ENCODE data around the gene STUM.

Gene STUM

DNA sequence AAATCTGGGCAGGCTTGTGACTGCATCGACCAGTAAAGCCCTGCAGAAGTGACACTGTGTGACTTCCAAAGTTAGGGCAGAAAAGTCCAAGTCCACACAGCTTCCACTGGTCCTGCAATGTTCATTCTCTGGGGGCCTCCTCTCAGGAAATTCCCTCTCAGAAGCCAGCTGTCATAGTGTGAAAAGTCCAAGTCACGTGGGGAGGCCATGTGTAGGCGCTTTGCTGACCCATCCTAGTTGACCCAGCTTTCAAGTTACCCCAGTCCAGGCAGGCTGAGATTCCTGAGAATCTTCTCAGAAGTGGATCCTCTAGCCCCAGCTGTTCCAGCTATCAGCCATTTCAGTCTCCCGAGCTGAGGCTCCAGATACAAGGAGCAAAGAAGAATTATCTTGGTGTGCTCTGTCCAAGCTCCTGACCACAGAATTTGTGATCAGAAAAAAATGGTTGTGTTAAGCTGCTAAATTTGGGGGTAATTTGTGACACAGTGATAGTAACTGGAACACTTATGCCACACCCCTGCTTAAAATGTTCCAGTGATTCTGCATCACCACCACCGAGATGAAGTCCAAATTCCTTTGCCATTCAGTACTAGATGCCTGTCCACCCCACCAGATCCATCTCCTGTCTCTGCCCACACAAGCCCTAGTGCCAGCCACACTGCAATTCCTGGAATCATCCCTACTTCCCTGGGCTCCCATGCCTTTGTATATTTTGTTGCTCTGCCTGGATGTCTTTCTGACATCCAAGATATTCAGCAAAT lies 2.5 kb upstream of the STUM start:
- TF ChIP-seq, protein P1, sequence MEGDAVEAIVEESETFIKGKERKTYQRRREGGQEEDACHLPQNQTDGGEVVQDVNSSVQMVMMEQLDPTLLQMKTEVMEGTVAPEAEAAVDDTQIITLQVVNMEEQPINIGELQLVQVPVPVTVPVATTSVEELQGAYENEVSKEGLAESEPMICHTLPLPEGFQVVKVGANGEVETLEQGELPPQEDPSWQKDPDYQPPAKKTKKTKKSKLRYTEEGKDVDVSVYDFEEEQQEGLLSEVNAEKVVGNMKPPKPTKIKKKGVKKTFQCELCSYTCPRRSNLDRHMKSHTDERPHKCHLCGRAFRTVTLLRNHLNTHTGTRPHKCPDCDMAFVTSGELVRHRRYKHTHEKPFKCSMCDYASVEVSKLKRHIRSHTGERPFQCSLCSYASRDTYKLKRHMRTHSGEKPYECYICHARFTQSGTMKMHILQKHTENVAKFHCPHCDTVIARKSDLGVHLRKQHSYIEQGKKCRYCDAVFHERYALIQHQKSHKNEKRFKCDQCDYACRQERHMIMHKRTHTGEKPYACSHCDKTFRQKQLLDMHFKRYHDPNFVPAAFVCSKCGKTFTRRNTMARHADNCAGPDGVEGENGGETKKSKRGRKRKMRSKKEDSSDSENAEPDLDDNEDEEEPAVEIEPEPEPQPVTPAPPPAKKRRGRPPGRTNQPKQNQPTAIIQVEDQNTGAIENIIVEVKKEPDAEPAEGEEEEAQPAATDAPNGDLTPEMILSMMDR (IDR thresholded peaks at IDR 0.05): no peak
- DNase-seq (ENCODE audit: low spot score): no peak
- H3K4me3 ChIP-seq: no peak overlapping the region
- peak overlapping the region in 1 of 2 donors; percentile 42 for H3K27ac ChIP-seq

DNA sequence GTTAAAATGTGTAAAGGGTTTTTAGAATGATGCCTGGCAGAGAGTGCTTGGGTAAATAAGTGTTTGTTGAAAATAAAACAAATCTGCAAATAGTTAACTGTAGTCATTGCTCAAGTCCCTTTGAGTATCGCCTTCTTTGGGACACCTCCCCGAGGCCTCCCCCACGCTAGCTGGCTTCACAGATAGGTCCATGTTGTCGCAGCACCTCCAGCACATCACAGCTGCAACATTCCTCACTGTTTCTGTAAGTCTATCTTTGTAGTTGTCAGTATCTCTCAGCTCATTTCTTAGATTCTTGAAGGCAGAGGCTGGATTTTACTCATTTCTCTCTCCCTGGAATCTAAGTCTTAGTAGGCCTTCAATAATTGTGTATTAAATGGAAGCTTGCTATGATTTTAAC lies 1.6 kb upstream of the STUM start:
- TF ChIP-seq, protein P1 (IDR thresholded peaks at IDR 0.05): no peak
- Histone ChIP-seq H3K4me3 (no peak overlapping the region), H3K27ac (no peak overlapping the region)
- no peak for DNase-seq (ENCODE audit: low spot score)

DNA sequence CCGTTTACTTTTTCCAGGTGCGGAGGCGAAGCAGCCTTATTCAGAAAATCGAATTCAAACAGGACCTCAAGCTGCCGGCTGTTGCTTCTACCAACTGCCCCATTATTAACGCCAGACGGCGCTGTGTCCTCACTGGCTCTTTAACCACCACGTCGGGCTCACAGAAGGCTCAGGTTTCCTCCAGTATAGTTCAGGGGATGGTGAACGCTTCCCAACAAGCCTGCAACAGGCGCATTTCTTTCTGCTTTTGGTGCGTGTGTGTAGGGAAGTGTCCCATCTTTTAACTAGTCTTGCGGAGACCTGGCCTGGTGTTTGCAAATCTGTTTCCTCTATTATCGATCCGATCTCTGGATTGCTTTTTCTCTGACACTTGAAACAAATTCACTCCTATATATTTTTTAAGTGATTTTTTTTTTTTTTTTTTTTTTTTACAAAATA lies 791 bp upstream of the STUM start:
- H3K4me3 ChIP-seq: peak overlapping the region; percentile 71
- TF ChIP-seq, protein P1 (IDR thresholded peaks at IDR 0.05): peak; percentile 75

DNA sequence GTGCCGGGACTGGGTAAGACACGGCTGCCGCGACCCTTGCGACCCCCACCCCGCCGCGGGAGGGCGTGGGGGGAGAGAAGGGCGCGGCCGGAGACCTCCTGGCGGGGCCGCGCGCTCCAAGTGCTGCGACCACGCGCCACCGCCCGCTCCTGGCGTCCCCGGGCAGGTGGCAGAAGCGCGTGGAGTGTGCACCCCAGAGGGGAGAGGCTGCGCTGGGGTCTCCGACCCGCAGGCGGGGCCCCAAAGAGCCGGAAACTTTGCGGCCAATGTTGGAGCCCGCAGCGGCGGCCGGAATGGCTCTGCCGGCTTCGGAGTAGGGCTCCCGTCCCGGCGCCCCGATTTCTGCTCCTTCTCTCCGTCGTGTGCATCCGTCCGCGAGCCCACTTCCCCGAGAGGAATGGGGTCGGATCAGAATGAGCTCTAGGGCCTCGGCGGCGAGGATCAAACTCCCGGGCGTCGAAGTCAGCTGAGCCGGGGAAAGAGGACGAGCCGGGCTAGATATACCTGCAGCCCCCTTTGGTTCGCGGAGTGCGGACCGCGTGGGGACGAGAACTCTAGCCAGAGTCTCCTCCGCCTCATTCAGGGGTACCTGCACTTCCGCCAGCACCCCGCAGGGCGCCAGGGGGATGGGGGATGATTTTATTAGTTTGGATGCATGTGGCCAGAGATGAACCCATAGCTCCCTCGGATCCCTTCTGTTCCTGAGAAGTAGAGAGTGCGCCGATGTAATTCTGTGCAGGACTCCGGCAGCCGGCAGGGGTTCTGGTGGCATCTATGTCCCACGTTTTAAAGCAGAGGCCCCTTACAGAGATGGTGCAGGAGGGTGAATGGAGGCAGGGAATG lies 751 bp downstream of the STUM start:
- TF ChIP-seq, protein P1 (IDR thresholded peaks at IDR 0.05): no peak
- Histone ChIP-seq H3K27ac (peak overlapping the region; percentile 66 to 82), H3K4me3 (peak overlapping the region; percentile 71)
- no peak for DNase-seq (ENCODE audit: low spot score)

More for the DNA sequence above, 791 bp upstream of the STUM start:
- DNase-seq (ENCODE audit: low spot score): peak; percentile 83
- peak overlapping the region in 1 of 2 donors; percentile 66 for H3K27ac ChIP-seq

DNA sequence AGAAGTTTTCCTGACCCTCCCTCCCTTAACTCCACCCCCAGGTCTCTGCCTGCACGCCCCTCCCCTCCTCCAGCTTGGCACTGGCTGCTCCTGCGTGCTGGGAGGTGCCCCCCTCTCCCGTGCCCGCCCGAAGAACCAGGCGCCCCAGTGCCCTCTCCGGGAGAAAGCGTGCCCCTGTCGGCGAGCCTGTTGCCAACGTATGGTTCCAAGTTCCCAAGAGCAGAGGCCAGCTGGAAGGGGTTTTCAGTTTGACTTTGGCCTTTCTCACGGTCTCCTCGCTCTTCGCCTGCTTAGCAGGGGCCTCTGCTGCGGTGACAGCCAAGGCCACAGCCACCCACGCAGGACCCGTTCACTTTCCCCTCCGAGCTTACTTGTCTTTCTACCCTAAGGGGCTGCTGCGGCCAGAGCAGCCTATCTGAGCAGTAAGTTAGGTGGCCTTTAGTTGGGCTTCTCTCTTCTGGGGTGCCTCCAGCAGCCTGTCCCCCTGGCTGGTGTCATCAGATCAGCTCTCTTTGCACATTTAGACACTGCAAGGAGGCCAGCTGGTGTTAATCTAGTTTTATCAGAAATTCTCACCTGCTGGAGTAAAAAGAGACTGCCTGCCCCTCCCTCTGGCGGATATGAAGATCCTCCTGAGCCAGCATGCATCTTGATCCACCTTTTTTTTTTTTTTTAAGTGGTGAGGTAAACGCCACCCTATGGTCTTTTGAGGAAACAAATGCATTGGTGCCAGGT lies 1.5 kb downstream of the STUM start:
- Histone ChIP-seq H3K27ac (peak overlapping the region; percentile 66 to 82), H3K4me3 (peak overlapping the region; percentile 71)
- DNase-seq (ENCODE audit: low spot score): peak; percentile 86
- TF ChIP-seq, protein P1 (IDR thresholded peaks at IDR 0.05): no peak

DNA sequence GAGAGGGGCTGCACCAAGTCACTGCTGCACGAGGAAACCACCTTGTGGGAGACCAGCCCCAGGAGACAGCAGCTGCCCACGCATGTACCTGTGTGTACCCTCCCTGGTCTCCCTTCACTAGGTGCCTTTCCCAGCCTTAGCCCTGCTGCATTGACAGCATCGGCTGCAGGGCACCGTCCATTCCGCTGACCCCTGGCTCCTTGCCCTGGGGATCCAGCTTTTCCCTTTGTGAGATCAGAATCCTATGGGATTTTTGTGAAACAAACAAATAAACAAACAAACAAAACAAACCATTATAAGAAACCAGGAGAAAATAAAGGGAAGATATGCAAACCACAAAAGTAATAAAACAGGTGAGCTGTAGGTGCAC lies 2.1 kb downstream of the STUM start:
- no peak for DNase-seq (ENCODE audit: low spot score)
- Histone ChIP-seq H3K4me3 (no peak overlapping the region), H3K27ac (no peak overlapping the region)
- TF ChIP-seq, protein P1 (IDR thresholded peaks at IDR 0.05): no peak

Data from coronary artery (tissue), 2 donors.